Activated B cell treated with CpG ODN at 0.5 μM for 24 hours (primary cell): ENCODE measurements around the gene JSRP1. TPM values are rescaled to one million over a fixed set of nuclear protein-coding genes. Genes with fewer than 3 reads are reported as not detected.
A peak's percentile ranks its signal among the peaks of the same experiment; 100 is the strongest.

Source experiments
- ATAC-seq: fragments of 200-7000 bp; cut with Tn5 transposase; one replicate; pipeline ENCODE4 v1.10.0; 2021; ENCODE audit warnings: low read depth, mild to moderate bottlenecking, moderate library complexity
- CTCF ChIA-PET: fragments of 350-600 bp; sonication (Branson Sonifier 250); formaldehyde crosslinking; loops from one replicate; lab custom pipeline; 2021; ENCODE audit warnings: antibody characterized with exemption; lab: Charles Lee
- POLR2A ChIA-PET: fragments of 350-600 bp; sonication (Branson Sonifier 250); formaldehyde crosslinking; loops from one replicate; lab custom pipeline; 2021; ENCODE audit warnings: antibody characterized with exemption; lab: Charles Lee
- DNase-seq: peaks from one replicate; pipeline ENCODE4 v3.0.0; 2022
- H3K27ac Mint-ChIP-seq: one replicate; pipeline ENCODE4 v1.8.0; 2020; ENCODE audit warnings: mixed read lengths
- H3K27me3 Mint-ChIP-seq: one replicate; pipeline ENCODE4 v1.8.0; 2021; ENCODE audit warnings: mixed read lengths
- H3K36me3 Mint-ChIP-seq: one replicate; pipeline ENCODE4 v1.8.0; 2021; ENCODE audit warnings: low read depth, mixed read lengths
- H3K4me1 Mint-ChIP-seq: one replicate; pipeline ENCODE4 v1.8.0; 2021; ENCODE audit warnings: mixed read lengths
- H3K4me3 Mint-ChIP-seq: one replicate; pipeline ENCODE4 v1.8.0; 2020; ENCODE audit warnings: mild to moderate bottlenecking, mixed read lengths
- H3K9me3 Mint-ChIP-seq: one replicate; pipeline ENCODE4 v1.8.0; 2020; ENCODE audit warnings: mixed read lengths
- CTCF ChIP-seq: fragments of 200-600 bp; IDR thresholded peaks from one replicate; pipeline ENCODE4 v1.8.0; 2022; ENCODE audit warnings: antibody characterized with exemption, mild to moderate bottlenecking
- intact Hi-C: fragments of 100-400 bp; cut with micrococcal nuclease; formaldehyde crosslinking; loops from one replicate; pipeline ENCODE4 v1.15.1; 2024
- total RNA-seq: library from RNA; stranded (reverse); gene quantifications from 2 replicates; pipeline ENCODE4 v1.2.3, GENCODE V29; 2022

JSRP1 gene
- total RNA-seq, 1 donor from 2014 or later, result 0.31 TPM

GRCh38 chr19:2268861-2269243, 12.6 kb upstream of the JSRP1 start:
- peaks cover 59% of the 10 kb centered on the region for H3K4me1 Mint-ChIP-seq
- CTCF ChIA-PET, result no interaction called here
- intact Hi-C loops, result loop anchor here (1.0 kb wide), 3 partner anchors 11 to 406 kb away; partner anchors contain the start of genes KLF16, PLEKHJ1 and SF3A2
- H3K4me3 Mint-ChIP-seq, result peak overlapping the region; percentile 92
- H3K36me3 Mint-ChIP-seq, result peaks cover 28% of the 10 kb centered on the region
- peak overlapping the region; percentile 91 for H3K27ac Mint-ChIP-seq
- TF ChIP-seq CTCF, result no peak
- POLR2A ChIA-PET, result interaction anchor here (0.7 to 7.8 kb wide), 6 partner anchors 9 to 352 kb away, joined by 3 to 131 read pairs (median 56); partner anchors contain the start of genes AMH, JSRP1, PLEKHJ1 and SF3A2
- DNase-seq, result no peak
- ATAC-seq, result no peak
- no peaks in the 10 kb centered on the region for H3K27me3 Mint-ChIP-seq
- no peaks in the 10 kb centered on the region for H3K9me3 Mint-ChIP-seq

- CTCF ChIA-PET, result no interaction called here
- intact Hi-C loops, result no loop called here
- TF ChIP-seq CTCF, result no peak
- DNase-seq, result no peak
- Mint-ChIP-seq H3K9me3 (no peaks in the 10 kb centered on the region), H3K36me3 (peaks cover 25% of the 10 kb centered on the region), H3K27ac (peak overlapping the region; percentile 37), H3K4me1 (peaks cover 59% of the 10 kb centered on the region), H3K27me3 (no peaks in the 10 kb centered on the region), H3K4me3 (peak overlapping the region; percentile 92)
- POLR2A ChIA-PET, result interaction anchor here (0.6 to 7.8 kb wide), 4 partner anchors 8 to 291 kb away, joined by 3 to 131 read pairs (median 50); partner anchors contain the start of genes AMH and JSRP1
- no peak for ATAC-seq
These were observed 12.2 kb upstream of the JSRP1 start for GRCh38 chr19:2268480-2268830.

- no peak for TF ChIP-seq CTCF
- peak; percentile 14 for ATAC-seq
- Mint-ChIP-seq H3K27ac (peak overlapping the region; percentile 88), H3K27me3 (no peaks in the 10 kb centered on the region), H3K9me3 (no peaks in the 10 kb centered on the region), H3K4me1 (peaks cover 46% of the 10 kb centered on the region), H3K36me3 (peaks cover 9% of the 10 kb centered on the region), H3K4me3 (peak overlapping the region; percentile 60)
- intact Hi-C loops, result no loop called here
- POLR2A ChIA-PET, result interaction anchor here (0.6 to 1.4 kb wide), 7 partner anchors 8 to 358 kb away, joined by 3 to 10 read pairs (median 5); partner anchors contain the start of genes GADD45B and TIMM13
- peak; percentile 58 for DNase-seq
- CTCF ChIA-PET, result interaction anchor here (1.2 kb wide), 1 partner anchor 13 kb away, joined by 3 read pairs; no protein-coding TSS in a partner anchor
These were observed 10.2 kb upstream of the JSRP1 start for GRCh38 chr19:2266183-2266993.

- peaks cover 68% of the 10 kb centered on the region for H3K4me1 Mint-ChIP-seq
- H3K27me3 Mint-ChIP-seq, result no peaks in the 10 kb centered on the region
- H3K27ac Mint-ChIP-seq, result no peak overlapping the region
- POLR2A ChIA-PET, result interaction anchor here (0.7 to 5.9 kb wide), 5 partner anchors 9 to 332 kb away, joined by 3 to 131 read pairs (median 4); no protein-coding TSS in a partner anchor
- ATAC-seq (no peak), DNase-seq (no peak)
- no peak overlapping the region for H3K4me3 Mint-ChIP-seq
- no peaks in the 10 kb centered on the region for H3K36me3 Mint-ChIP-seq
- TF ChIP-seq CTCF, result no peak
- CTCF ChIA-PET, result interaction anchor here (0.9 to 1.0 kb wide), 3 partner anchors 13 to 90 kb away, joined by 3 to 5 read pairs (median 4); no protein-coding TSS in a partner anchor
- H3K9me3 Mint-ChIP-seq, result no peaks in the 10 kb centered on the region
- intact Hi-C loops, result no loop called here
These were observed 5.4 kb upstream of the JSRP1 start for GRCh38 chr19:2261438-2262172.
